OCI-LY1 (cell line): ENCODE measurements around the gene OVAAL.

Source experiments
- EZH2 ChIP-seq: fragments of 200-600 bp; sonication (generic), shearing (Covaris generic); IDR thresholded peaks from 2 replicates; pipeline ENCODE4 v1.8.0; 2017; ENCODE audit warnings: borderline replicate concordance, mixed run types, mild to moderate bottlenecking, antibody characterized with exemption, low read length, moderate library complexity, mixed read lengths
- TF ChIP-seq, protein P1 (sequence below): fragments of 200-600 bp; sonication (generic), shearing (Covaris generic); IDR thresholded peaks from 2 replicates; pipeline ENCODE4 v1.5.1; 2017; ENCODE audit warnings: mild to moderate bottlenecking, antibody characterized with exemption, low read length, moderate library complexity, mixed read lengths

DNA sequence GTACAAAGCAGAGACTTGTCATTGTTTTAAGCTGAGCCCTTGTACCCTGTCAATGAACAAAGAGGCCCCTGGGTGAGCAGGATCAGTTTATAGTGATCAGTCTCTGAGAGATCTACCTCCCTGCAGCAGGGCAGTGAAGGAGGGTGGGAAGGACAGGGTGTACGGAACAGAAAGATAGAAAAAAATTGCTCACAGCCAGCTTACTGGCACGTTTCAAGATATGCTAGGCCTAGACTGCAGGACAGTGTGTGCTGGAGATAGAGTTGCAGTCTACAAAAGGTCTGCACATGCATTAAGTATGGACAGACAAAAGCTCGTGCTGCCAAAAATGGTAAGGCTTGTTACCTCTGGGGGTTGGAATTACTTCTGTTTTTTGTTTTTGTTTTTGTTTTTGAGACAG is 34.6 kb downstream of the OVAAL start:
- TF ChIP-seq, protein P1, sequence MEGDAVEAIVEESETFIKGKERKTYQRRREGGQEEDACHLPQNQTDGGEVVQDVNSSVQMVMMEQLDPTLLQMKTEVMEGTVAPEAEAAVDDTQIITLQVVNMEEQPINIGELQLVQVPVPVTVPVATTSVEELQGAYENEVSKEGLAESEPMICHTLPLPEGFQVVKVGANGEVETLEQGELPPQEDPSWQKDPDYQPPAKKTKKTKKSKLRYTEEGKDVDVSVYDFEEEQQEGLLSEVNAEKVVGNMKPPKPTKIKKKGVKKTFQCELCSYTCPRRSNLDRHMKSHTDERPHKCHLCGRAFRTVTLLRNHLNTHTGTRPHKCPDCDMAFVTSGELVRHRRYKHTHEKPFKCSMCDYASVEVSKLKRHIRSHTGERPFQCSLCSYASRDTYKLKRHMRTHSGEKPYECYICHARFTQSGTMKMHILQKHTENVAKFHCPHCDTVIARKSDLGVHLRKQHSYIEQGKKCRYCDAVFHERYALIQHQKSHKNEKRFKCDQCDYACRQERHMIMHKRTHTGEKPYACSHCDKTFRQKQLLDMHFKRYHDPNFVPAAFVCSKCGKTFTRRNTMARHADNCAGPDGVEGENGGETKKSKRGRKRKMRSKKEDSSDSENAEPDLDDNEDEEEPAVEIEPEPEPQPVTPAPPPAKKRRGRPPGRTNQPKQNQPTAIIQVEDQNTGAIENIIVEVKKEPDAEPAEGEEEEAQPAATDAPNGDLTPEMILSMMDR = no peak
- no peak for TF ChIP-seq EZH2
